Endothelial cell of umbilical vein (primary cell): ENCODE results near the gene MAST4. TPM values are rescaled to one million over a fixed set of nuclear protein-coding genes. Genes with fewer than 3 reads are reported as not detected.
A peak's percentile ranks its signal among the peaks of the same experiment; 100 is the strongest.

Experiments used
- BruUV-seq: library from RNA; stranded (reverse); fragments of 400-500 nt; replicated peaks from 2 replicates; lab custom pipeline; 2021; lab: Mats Ljungman, UMichigan
- CTCF ChIA-PET: fragments of 300-600, 350-600 bp; sonication (Branson Sonifier 250); formaldehyde crosslinking; loops from one replicate; lab custom pipeline; 2021; ENCODE audit warnings: antibody characterized with exemption, inconsistent platforms; lab: Charles Lee
- POLR2A ChIA-PET: fragments of 300-600, 350-600 bp; sonication (Branson Sonifier 250); formaldehyde crosslinking; loops from one replicate; lab custom pipeline; 2021; ENCODE audit warnings: antibody characterized with exemption, inconsistent platforms; lab: Charles Lee
- DNase-seq: peaks from one replicate; pipeline ENCODE4 v3.0.0-alpha.2; 2011; ENCODE audit warnings: low read depth, low spot score
- FAIRE-seq: peaks from 2 replicates; lab custom pipeline; 2011; peaks lifted over from hg19 to GRCh38; lab: Jason Lieb, UNC
- H2AFZ ChIP-seq: 2 replicates; pipeline ENCODE4 v1.6.0; 2012; ENCODE audit warnings: low read depth, low read length, control low read depth, inconsistent platforms
- H3K27ac ChIP-seq: 2 replicates; pipeline ENCODE4 v1.5.1; 2011; ENCODE audit warnings: low read depth, mild to moderate bottlenecking, control low read depth, low read length, moderate library complexity; ENCODE audit not compliant: insufficient read depth
- H3K27me3 ChIP-seq, 2 experiments: 2 replicates each; pipeline versions ENCODE4 v1.6.0 to v1.6.1; 2011; ENCODE audit warnings: low read length in 2 of 2, mixed read lengths in 1 of 2; ENCODE audit not compliant: control insufficient read depth in 2 of 2, insufficient read depth in 2 of 2
- H3K36me3 ChIP-seq, 2 experiments: 2 replicates in 1 of 2; 3 replicates in 1 of 2; pipeline ENCODE4 v1.5.1; 2011; ENCODE audit warnings: low read length in 2 of 2, mild to moderate bottlenecking in 1 of 2, moderate library complexity in 1 of 2; ENCODE audit not compliant: control insufficient read depth in 2 of 2, insufficient read depth in 2 of 2; ENCODE audit errors: extremely low read depth in 1 of 2
- H3K4me1 ChIP-seq: 3 replicates; pipeline ENCODE4 v1.5.1; 2011; ENCODE audit warnings: mild to moderate bottlenecking, low read length; ENCODE audit not compliant: control insufficient read depth, insufficient read depth; ENCODE audit errors: extremely low read depth
- H3K4me2 ChIP-seq: 2 replicates; pipeline ENCODE4 v1.6.1; 2011; ENCODE audit warnings: low read length, control low read depth, mixed read lengths; ENCODE audit not compliant: insufficient read depth
- H3K4me3 ChIP-seq, 3 experiments: fragments of 200-600 bp in 1 of 3; sonication (generic), shearing (Covaris generic) in 1 of 3; replicated peaks in 1 of 3; 2 replicates each; pipeline ENCODE4 v1.5.1; 2011 to 2016; ENCODE audit warnings: control low read depth in 3 of 3, low read length in 3 of 3, mild to moderate bottlenecking in 2 of 3, inconsistent platforms in 1 of 3, low read depth in 1 of 3, moderate library complexity in 1 of 3; ENCODE audit not compliant: insufficient read depth in 1 of 3
- H3K79me2 ChIP-seq: 2 replicates; pipeline ENCODE4 v1.6.0; 2012; ENCODE audit warnings: low read length, inconsistent platforms; ENCODE audit not compliant: control insufficient read depth, insufficient read depth
- H3K9ac ChIP-seq: replicated peaks from 2 replicates; pipeline ENCODE3; 2011; ENCODE audit warnings: low read length, control low read depth; ENCODE audit not compliant: insufficient read depth; ENCODE audit errors: extremely low read depth
- H3K9me1 ChIP-seq: replicated peaks from 3 replicates; pipeline ENCODE4 v1.6.0; 2011; ENCODE audit warnings: mild to moderate bottlenecking, low read length; ENCODE audit not compliant: control insufficient read depth, insufficient read depth; ENCODE audit errors: extremely low read depth
- H3K9me3 ChIP-seq: replicated peaks from 2 replicates; pipeline ENCODE4 v1.5.1; 2012; ENCODE audit warnings: low read length, inconsistent platforms; ENCODE audit not compliant: control insufficient read depth, insufficient read depth
- H4K20me1 ChIP-seq: replicated peaks from 2 replicates; pipeline ENCODE3; 2011; ENCODE audit warnings: mild to moderate bottlenecking, low read length; ENCODE audit not compliant: control insufficient read depth, insufficient read depth; ENCODE audit errors: extremely low read depth
- CTCF ChIP-seq, 2 donors: IDR thresholded peaks; 1 replicate in 1 of 2; 2 replicates in 1 of 2; pipeline ENCODE4 v1.5.1; 2011; ENCODE audit warnings: low read length in 2 of 2, mild to moderate bottlenecking in 2 of 2, moderate library complexity in 2 of 2, control low read depth in 1 of 2, inconsistent platforms in 1 of 2, low read depth in 1 of 2; ENCODE audit not compliant: insufficient read depth in 1 of 2; ENCODE audit errors: extremely low read depth in 1 of 2
- EZH2 ChIP-seq: IDR thresholded peaks from 2 replicates; pipeline ENCODE4 v1.6.1; 2012; ENCODE audit warnings: borderline replicate concordance, low read depth, mild to moderate bottlenecking, moderate library complexity, low read length, inconsistent platforms; ENCODE audit not compliant: severe bottlenecking
- FOS ChIP-seq: IDR thresholded peaks from 2 replicates; pipeline ENCODE4 v1.6.1; 2011; ENCODE audit warnings: mild to moderate bottlenecking, low read length, moderate library complexity, borderline replicate concordance; ENCODE audit not compliant: insufficient read depth
- GATA2 ChIP-seq: IDR thresholded peaks from 2 replicates; pipeline ENCODE4 v1.7.0; 2011; ENCODE audit warnings: low read depth, mild to moderate bottlenecking, moderate library complexity, mixed read lengths, low read length; ENCODE audit not compliant: insufficient read length, insufficient read depth
- JUN ChIP-seq: IDR thresholded peaks from 2 replicates; pipeline ENCODE4 v1.6.1; 2011; ENCODE audit warnings: borderline replicate concordance, low read depth; ENCODE audit not compliant: insufficient read length, insufficient read depth
- MYC ChIP-seq: IDR thresholded peaks from one replicate; pipeline ENCODE4 v1.6.1; 2011; ENCODE audit warnings: mild to moderate bottlenecking, low read depth, low read length
- POLR2A ChIP-seq: IDR thresholded peaks from 2 replicates; pipeline ENCODE4 v1.6.1; 2012; ENCODE audit warnings: low read depth, mild to moderate bottlenecking, control low read depth, low read length
- POLR2AphosphoS5 ChIP-seq: IDR thresholded peaks from 2 replicates; pipeline ENCODE4 v1.6.1; 2012; ENCODE audit warnings: low read depth, mild to moderate bottlenecking, control low read depth, low read length, moderate library complexity; ENCODE audit not compliant: insufficient read depth
- dilution Hi-C: fragments of 300-500 bp; cut with MboI; formaldehyde crosslinking; loops from one replicate; pipeline ENCODE4 v1.15.0; 2019; ENCODE audit warnings: low sequenced_read_pairs; ENCODE audit not compliant: extremely low pct_ligation_motif_present
- intact Hi-C: fragments of 100-400 bp; cut with micrococcal nuclease; formaldehyde crosslinking; loops from one replicate; pipeline ENCODE4 v1.10.0; 2022
- polyA plus RNA-seq, 4 experiments: library from polyadenylated mRNA; depleted of rRNA in 3 of 4; stranded (reverse) in 3 of 4; unstranded in 1 of 4; fragments of >200 nt; gene quantifications; 2 replicates each; pipeline versions ENCODE4 v1.2.1 to v1.2.3, GENCODE V29; 2011 to 2012; ENCODE audit warnings: missing spikeins in 1 of 4
- total RNA-seq: library from RNA; stranded (reverse); gene quantifications from 2 replicates; pipeline ENCODE4 v1.2.3, GENCODE V29; 2021
- TF ChIP-seq, protein P1 (sequence below): IDR thresholded peaks from 2 replicates; pipeline ENCODE4 v1.6.1; 2011; ENCODE audit not compliant: insufficient read depth, insufficient read length

MAST4 gene
- total and polyA plus RNA-seq, 2 donors (not counting 3 experiments of a cell fraction or from before 2014, with no cell fraction given) = 40.2 to 116 TPM

GRCh38 chr5:67092535-67092934, 496.3 kb downstream of the MAST4 start:
- intact Hi-C loops (loop anchor here (5.0 kb wide), 1 partner anchor 105 kb away; no protein-coding TSS in a partner anchor), dilution Hi-C loops (no loop called here)
- no peak overlapping the region for H3K9ac ChIP-seq
- no peak overlapping the region for H3K27ac ChIP-seq
- peaks cover 17% of the 10 kb centered on the region for H3K4me1 ChIP-seq
- H3K27me3 ChIP-seq = no peaks in the 10 kb centered on the region
- DNase-seq (no peak), FAIRE-seq (peak; percentile 28)
- no peaks in the 10 kb centered on the region for H3K9me1 ChIP-seq
- no peak overlapping the region for H2AFZ ChIP-seq
- H3K79me2 ChIP-seq = peaks cover 8% of the 10 kb centered on the region
- no peak overlapping the region for H3K4me2 ChIP-seq
- H3K4me3 ChIP-seq = no peak overlapping the region
- ChIA-PET CTCF (no interaction called here), POLR2A (no interaction called here)
- peaks cover 3% of the 10 kb centered on the region for H4K20me1 ChIP-seq
- no peaks in the 10 kb centered on the region for H3K9me3 ChIP-seq
- TF ChIP-seq EZH2 (no peak), MYC (no peak), POLR2A (no peak), GATA2 (no peak), POLR2AphosphoS5 (no peak), CTCF (IDR thresholded peaks at IDR 0.05; ENCODE audit: extremely low read depth in 1 of 2, insufficient read depth in 1 of 2, low read depth in 1 of 2, low read length in 2 of 2) (no peak), JUN (no peak), FOS (no peak)
- TF ChIP-seq, protein P1, sequence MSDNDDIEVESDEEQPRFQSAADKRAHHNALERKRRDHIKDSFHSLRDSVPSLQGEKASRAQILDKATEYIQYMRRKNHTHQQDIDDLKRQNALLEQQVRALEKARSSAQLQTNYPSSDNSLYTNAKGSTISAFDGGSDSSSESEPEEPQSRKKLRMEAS = no peak
- peaks cover 0 to 5% of the 10 kb centered on the region in 2 experiments for H3K36me3 ChIP-seq
- no TSS peak for BruUV-seq
